HepG2 (cell line): ENCODE results near the gene NPB. TPM values are rescaled to one million over a fixed set of nuclear protein-coding genes. Genes with fewer than 3 reads are reported as not detected.

Experiments
- ATF1 ChIP-seq: IDR thresholded peaks from 2 replicates; pipeline ENCODE4 v1.6.1; 2016; ENCODE audit warnings: mild to moderate bottlenecking, control low read depth
- CC2D1A ChIP-seq: sonication (generic); formaldehyde crosslinking; IDR thresholded peaks from 2 replicates; pipeline ENCODE4 v1.8.1; 2023; ENCODE audit warnings: mild to moderate bottlenecking, missing genetic modification reagents
- CHCHD3 ChIP-seq: sonication (generic); formaldehyde crosslinking; IDR thresholded peaks from 2 replicates; pipeline ENCODE4 v1.8.0; 2022; ENCODE audit warnings: mild to moderate bottlenecking, missing genetic modification reagents, moderate library complexity
- FOXC1 ChIP-seq: sonication (generic); formaldehyde crosslinking; IDR thresholded peaks from 2 replicates; pipeline ENCODE4 v1.8.0; 2022; ENCODE audit warnings: mild to moderate bottlenecking, missing genetic modification reagents, borderline replicate concordance
- KDM5A ChIP-seq: fragments of 200-600 bp; sonication (generic); IDR thresholded peaks from 2 replicates; pipeline ENCODE4 v1.7.0; 2018; ENCODE audit warnings: antibody characterized with exemption, mild to moderate bottlenecking, low read length, borderline replicate concordance
- MED13 ChIP-seq: sonication (generic); formaldehyde crosslinking; IDR thresholded peaks from 2 replicates; pipeline ENCODE4 v1.5.0; 2020; ENCODE audit warnings: missing genetic modification reagents
- NFATC3 ChIP-seq: sonication (generic); formaldehyde crosslinking; IDR thresholded peaks from 2 replicates; pipeline ENCODE4 v1.5.1; 2020; ENCODE audit warnings: mild to moderate bottlenecking, missing genetic modification reagents
- PBX2 ChIP-seq: IDR thresholded peaks from 2 replicates; pipeline ENCODE4 v1.6.1; 2016; ENCODE audit warnings: control low read depth
- PHF8 ChIP-seq: sonication (generic); formaldehyde crosslinking; IDR thresholded peaks from 2 replicates; pipeline ENCODE4 v1.5.0; 2020; ENCODE audit warnings: missing genetic modification reagents
- PITX1 ChIP-seq: sonication (generic); formaldehyde crosslinking; IDR thresholded peaks from 2 replicates; pipeline ENCODE4 v1.5.1; 2020; ENCODE audit warnings: mild to moderate bottlenecking, missing genetic modification reagents
- POLR2G ChIP-seq: fragments of 200-400 bp; formaldehyde crosslinking; IDR thresholded peaks from 2 replicates; pipeline ENCODE4 v1.6.1; 2018; ENCODE audit warnings: mild to moderate bottlenecking, low read depth, low read length, moderate library complexity
- RBFOX2 ChIP-seq: fragments of 200-400 bp; formaldehyde crosslinking; IDR thresholded peaks from 2 replicates; pipeline ENCODE4 v1.6.1; 2017; ENCODE audit warnings: low read depth, mild to moderate bottlenecking, low read length
- SKI ChIP-seq: fragments of 450-650 bp; IDR thresholded peaks from one replicate; pipeline ENCODE4 v1.6.1; 2018; ENCODE audit warnings: mild to moderate bottlenecking; ENCODE audit not compliant: partially characterized antibody
- XBP1 ChIP-seq: sonication (generic); formaldehyde crosslinking; IDR thresholded peaks from 2 replicates; pipeline ENCODE4 v1.5.0; 2020; ENCODE audit warnings: missing genetic modification reagents
- ZNF512 ChIP-seq: sonication (generic); formaldehyde crosslinking; IDR thresholded peaks from 2 replicates; pipeline ENCODE4 v1.4.0; 2020; ENCODE audit warnings: mild to moderate bottlenecking, missing genetic modification reagents
- ZNF512B ChIP-seq: sonication (generic); formaldehyde crosslinking; IDR thresholded peaks from 2 replicates; pipeline ENCODE4 v1.5.1; 2020; ENCODE audit warnings: missing genetic modification reagents, mild to moderate bottlenecking, borderline replicate concordance
- ZNF616 ChIP-seq: sonication (generic); formaldehyde crosslinking; IDR thresholded peaks from 2 replicates; pipeline ENCODE4 v1.5.0; 2020; ENCODE audit warnings: low read depth, mild to moderate bottlenecking, missing genetic modification reagents
- ZNF724P ChIP-seq: sonication (generic); formaldehyde crosslinking; IDR thresholded peaks from 2 replicates; pipeline ENCODE4 v1.8.0; 2022; ENCODE audit warnings: missing genetic modification reagents, borderline replicate concordance
- polyA plus RNA-seq, 8 experiments: library from polyadenylated mRNA; depleted of rRNA in 3 of 8; stranded (reverse) in 7 of 8; unstranded in 1 of 8; fragments of >200 nt; fragmentation: Illumina TruSeq in 4 of 8; extraction: Trizol in 4 of 8; gene quantifications; 2 replicates each; pipeline versions ENCODE4 v1.2.1 to v1.2.3, GENCODE V29; 2011 to 2016; ENCODE audit warnings: low read depth in 4 of 8, missing spikeins in 1 of 8, mixed read lengths in 1 of 8; ENCODE audit not compliant: insufficient read depth in 1 of 8
- total RNA-seq, 5 experiments: library from RNA; depleted of rRNA; stranded (reverse); fragments of >200 nt; fragmentation: Illumina TruSeq; extraction: Trizol; gene quantifications; 2 replicates each; pipeline ENCODE4 v1.2.3, GENCODE V29; 2016; ENCODE audit warnings: low read depth in 1 of 5
- TF ChIP-seq, protein P1 (sequence below): sonication (generic); formaldehyde crosslinking; IDR thresholded peaks from 2 replicates; pipeline ENCODE4 v1.5.1; 2020; ENCODE audit warnings: missing genetic modification reagents, mild to moderate bottlenecking, borderline replicate concordance
- TF ChIP-seq, protein P2 (sequence below): sonication (generic); formaldehyde crosslinking; IDR thresholded peaks from 2 replicates; pipeline ENCODE4 v1.8.1; 2022; ENCODE audit warnings: mild to moderate bottlenecking, missing genetic modification reagents
- TF ChIP-seq, protein P3 (sequence below): sonication (generic); formaldehyde crosslinking; IDR thresholded peaks from 2 replicates; pipeline ENCODE4 v1.4.0; 2020; ENCODE audit warnings: mild to moderate bottlenecking, missing genetic modification reagents

NPB gene
- total and polyA plus RNA-seq, 2 of the 13 experiments (the other 11 are each of a cell fraction or from before 2014, with no cell fraction given), result 0.11 to 0.93 TPM

- TF ChIP-seq, protein P1, sequence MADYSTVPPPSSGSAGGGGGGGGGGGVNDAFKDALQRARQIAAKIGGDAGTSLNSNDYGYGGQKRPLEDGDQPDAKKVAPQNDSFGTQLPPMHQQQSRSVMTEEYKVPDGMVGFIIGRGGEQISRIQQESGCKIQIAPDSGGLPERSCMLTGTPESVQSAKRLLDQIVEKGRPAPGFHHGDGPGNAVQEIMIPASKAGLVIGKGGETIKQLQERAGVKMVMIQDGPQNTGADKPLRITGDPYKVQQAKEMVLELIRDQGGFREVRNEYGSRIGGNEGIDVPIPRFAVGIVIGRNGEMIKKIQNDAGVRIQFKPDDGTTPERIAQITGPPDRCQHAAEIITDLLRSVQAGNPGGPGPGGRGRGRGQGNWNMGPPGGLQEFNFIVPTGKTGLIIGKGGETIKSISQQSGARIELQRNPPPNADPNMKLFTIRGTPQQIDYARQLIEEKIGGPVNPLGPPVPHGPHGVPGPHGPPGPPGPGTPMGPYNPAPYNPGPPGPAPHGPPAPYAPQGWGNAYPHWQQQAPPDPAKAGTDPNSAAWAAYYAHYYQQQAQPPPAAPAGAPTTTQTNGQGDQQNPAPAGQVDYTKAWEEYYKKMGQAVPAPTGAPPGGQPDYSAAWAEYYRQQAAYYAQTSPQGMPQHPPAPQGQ (CRISPR knock-in tag), result no peak
- TF ChIP-seq PBX2 (CRISPR knock-in tag) (no peak), KDM5A (no peak), ZNF724P (CRISPR knock-in tag) (no peak), PHF8 (CRISPR knock-in tag) (no peak), MED13 (CRISPR knock-in tag) (no peak), SKI (peak; percentile 32), XBP1 (CRISPR knock-in tag) (no peak), NFATC3 (CRISPR knock-in tag) (0 out of 2 replicates have a peak, but pooled peaks have one; percentile 10), ATF1 (CRISPR knock-in tag) (no peak), FOXC1 (CRISPR knock-in tag) (no peak), ZNF512 (CRISPR knock-in tag) (no peak), POLR2G (peak; percentile 16), ZNF512B (CRISPR knock-in tag) (no peak), CHCHD3 (CRISPR knock-in tag) (0 out of 2 replicates have a peak, but pooled peaks have one; percentile 21), ZNF616 (CRISPR knock-in tag) (no peak), CC2D1A (CRISPR knock-in tag) (no peak), RBFOX2 (peak; percentile 62), PITX1 (no peak)
- TF ChIP-seq, protein P2, sequence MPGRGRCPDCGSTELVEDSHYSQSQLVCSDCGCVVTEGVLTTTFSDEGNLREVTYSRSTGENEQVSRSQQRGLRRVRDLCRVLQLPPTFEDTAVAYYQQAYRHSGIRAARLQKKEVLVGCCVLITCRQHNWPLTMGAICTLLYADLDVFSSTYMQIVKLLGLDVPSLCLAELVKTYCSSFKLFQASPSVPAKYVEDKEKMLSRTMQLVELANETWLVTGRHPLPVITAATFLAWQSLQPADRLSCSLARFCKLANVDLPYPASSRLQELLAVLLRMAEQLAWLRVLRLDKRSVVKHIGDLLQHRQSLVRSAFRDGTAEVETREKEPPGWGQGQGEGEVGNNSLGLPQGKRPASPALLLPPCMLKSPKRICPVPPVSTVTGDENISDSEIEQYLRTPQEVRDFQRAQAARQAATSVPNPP, result no peak
- TF ChIP-seq, protein P3, sequence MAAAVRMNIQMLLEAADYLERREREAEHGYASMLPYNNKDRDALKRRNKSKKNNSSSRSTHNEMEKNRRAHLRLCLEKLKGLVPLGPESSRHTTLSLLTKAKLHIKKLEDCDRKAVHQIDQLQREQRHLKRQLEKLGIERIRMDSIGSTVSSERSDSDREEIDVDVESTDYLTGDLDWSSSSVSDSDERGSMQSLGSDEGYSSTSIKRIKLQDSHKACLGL (CRISPR knock-in tag), result no peak
These were observed 36.2 kb upstream of the NPB start (continued) for GRCh38 chr17:81865733-81866439.
